GM23248 (cell line): Measurements from ENCODE around the gene IL10.

Experiments
- EZH2 ChIP-seq: fragments of 200-600 bp; sonication (generic); IDR thresholded peaks from 2 replicates; pipeline ENCODE4 v1.6.1; 2018; ENCODE audit warnings: antibody characterized with exemption, mild to moderate bottlenecking; ENCODE audit not compliant: insufficient read depth, poor library complexity, severe bottlenecking
- EZH2phosphoT487 ChIP-seq: fragments of 200-600 bp; sonication (generic); IDR thresholded peaks from 2 replicates; pipeline ENCODE4 v1.6.1; 2018; ENCODE audit warnings: antibody characterized with exemption, moderate library complexity, mild to moderate bottlenecking, low read depth; ENCODE audit not compliant: insufficient read depth

DNA sequence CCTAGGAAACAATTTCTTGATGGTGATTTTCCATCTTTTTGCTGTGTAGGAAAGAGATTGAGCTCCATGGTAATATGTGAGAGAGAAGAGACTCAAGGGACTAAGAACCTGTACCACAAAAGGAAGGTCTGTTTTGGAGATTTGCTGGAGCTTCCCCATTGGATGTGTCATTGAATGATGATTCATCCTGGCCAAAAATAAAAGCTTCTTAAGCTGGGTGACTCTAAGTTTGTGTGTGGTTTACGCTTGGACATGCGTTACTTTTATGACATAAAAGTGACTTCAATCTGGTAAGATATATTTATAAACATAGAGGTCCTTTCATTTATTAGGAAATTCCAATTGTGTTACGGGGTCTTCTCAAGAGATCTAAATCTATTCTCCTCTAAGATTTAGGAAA lies 19.2 kb downstream of the IL10 start:
- no peak for TF ChIP-seq EZH2
- no peak for TF ChIP-seq EZH2phosphoT487
